Renal cortex interstitium (tissue), 11 donors: ENCODE data around the gene PIEZO1. TPM values are rescaled to one million over a fixed set of nuclear protein-coding genes. Genes with fewer than 3 reads are reported as not detected.
"Not testable (repeated sequence)": the region's sequence is repeated elsewhere in the genome, so short reads cannot be mapped to it uniquely, and the experiment has no call there.

ENCODE experiments used
- DNase-seq, 11 donors: peaks; one replicate each; pipeline ENCODE4 v3.0.0-alpha.2; 2013; ENCODE audit warnings: low read depth in 9 of 11, low spot score in 4 of 11; ENCODE audit errors: extremely low read depth in 1 of 11
- polyA plus RNA-seq, 3 donors: library from polyadenylated mRNA; unstranded; fragments of 120-200 nt; gene quantifications; one replicate each; pipeline ENCODE4 v1.2.1, GENCODE V29; 2013; ENCODE audit not compliant: insufficient read length in 3 of 3

Gene PIEZO1
- polyA plus RNA-seq, 3 donors: 31.6 to 70.3 (median 48.9) TPM

GRCh38 chr16:88687676-88688012 is 97.4 kb downstream of the PIEZO1 start:
- DNase-seq: no peak

- no peak for DNase-seq
Measured at GRCh38 chr16:88687254-88687576, 97.8 kb downstream of the PIEZO1 start.

- DNase-seq: peak in 8 of 11 donors; percentile 40 to 70 (median 66)
Measured at GRCh38 chr16:88686439-88687253, 98.4 kb downstream of the PIEZO1 start, which contains the start of gene SNAI3. TSS of gene SNAI3 (minus strand) at chr16:88686507. CDS start at chr16:88686406, 101 bp downstream.

GRCh38 chr16:88686062-88686438 is 99.0 kb downstream of the PIEZO1 start:
- no peak for DNase-seq

- DNase-seq: no peak
Measured at GRCh38 chr16:88685156-88686061, 99.6 kb downstream of the PIEZO1 start.

GRCh38 chr16:88684569-88685155 is 100.4 kb downstream of the PIEZO1 start:
- DNase-seq: no peak

- no peak for DNase-seq
Measured at GRCh38 chr16:88681709-88682451, 103.1 kb downstream of the PIEZO1 start.

- no peak for DNase-seq
Measured at GRCh38 chr16:88681084-88681680, 103.8 kb downstream of the PIEZO1 start.

GRCh38 chr16:88680554-88681083 is 104.4 kb downstream of the PIEZO1 start:
- no peak for DNase-seq

GRCh38 chr16:88678224-88678979 is 106.6 kb downstream of the PIEZO1 start:
- DNase-seq: no peak

GRCh38 chr16:88677721-88678120 is 107.3 kb downstream of the PIEZO1 start:
- DNase-seq: no peak

- no peak for DNase-seq
Measured at GRCh38 chr16:88676502-88677242, 108.3 kb downstream of the PIEZO1 start.

- DNase-seq: no peak
Measured at GRCh38 chr16:88673716-88674379, 111.2 kb downstream of the PIEZO1 start.

- DNase-seq: no peak
Measured at GRCh38 chr16:88672776-88673175, 112.2 kb downstream of the PIEZO1 start.

- no peak for DNase-seq
Measured at GRCh38 chr16:88671806-88672205, 113.2 kb downstream of the PIEZO1 start.

GRCh38 chr16:88669980-88670379 is 115.0 kb downstream of the PIEZO1 start:
- DNase-seq: no peak

- DNase-seq: not testable (repeated sequence)
Measured at GRCh38 chr16:88669493-88669892, 115.5 kb downstream of the PIEZO1 start.
